Heart right ventricle (tissue), 16 donors: Measurements from ENCODE around the gene DELE1. TPM values are rescaled to one million over a fixed set of nuclear protein-coding genes. Genes with fewer than 3 reads are reported as not detected.

Experiments used
- ATAC-seq, 8 donors: fragments of 200-7000 bp; cut with Tn5 transposase; one replicate each; pipeline ENCODE4 v1.9.1; 2020; ENCODE audit warnings: mild to moderate bottlenecking in 8 of 8, moderate library complexity in 8 of 8, moderate number of reproducible peaks in 1 of 8
- DNase-seq, 2 donors: peaks; one replicate each; pipeline ENCODE4 v3.0.0-alpha.2; 2020
- H3K27ac ChIP-seq, 10 donors: fragments of 200-600 bp; sonication (generic) in 2 of 10; one replicate each; pipeline versions ENCODE4 v1.5.0 to v1.8.0; 2020 to 2022; ENCODE audit warnings: mild to moderate bottlenecking in 3 of 10
- H3K27me3 ChIP-seq, 7 donors: fragments of 200-600 bp; one replicate each; pipeline ENCODE4 v1.8.0; 2021 to 2022; ENCODE audit warnings: mild to moderate bottlenecking in 2 of 7
- H3K36me3 ChIP-seq, 9 donors: fragments of 200-600 bp; sonication (generic) in 1 of 9; one replicate each; pipeline versions ENCODE4 v1.5.0 to v1.8.0; 2020 to 2022; ENCODE audit warnings: mild to moderate bottlenecking in 2 of 9
- H3K4me1 ChIP-seq, 9 donors: fragments of 200-600 bp; sonication (generic) in 1 of 9; one replicate each; pipeline versions ENCODE4 v1.5.0 to v1.8.0; 2020 to 2022; ENCODE audit warnings: mild to moderate bottlenecking in 4 of 9
- H3K4me3 ChIP-seq, 10 donors: fragments of 200-600 bp; sonication (generic) in 2 of 10; one replicate each; pipeline versions ENCODE4 v1.5.0 to v1.8.0; 2020 to 2022; ENCODE audit warnings: mild to moderate bottlenecking in 7 of 10, moderate library complexity in 2 of 10
- H3K9me3 ChIP-seq, 11 donors: fragments of 200-600 bp in 10 of 11; sonication (generic) in 2 of 11; one replicate each; pipeline versions ENCODE4 v1.5.0 to v1.8.0; 2013 to 2022; ENCODE audit warnings: mild to moderate bottlenecking in 2 of 11, control low read depth in 1 of 11, moderate library complexity in 1 of 11
- CTCF ChIP-seq, 9 donors: fragments of 200-600 bp; sonication (generic) in 2 of 9; IDR thresholded peaks; one replicate each; pipeline versions ENCODE4 v1.5.0 to v1.8.0; 2021 to 2022; ENCODE audit warnings: antibody characterized with exemption in 9 of 9, mild to moderate bottlenecking in 5 of 9, moderate library complexity in 1 of 9
- WGBS, 2 donors: extraction: QIAGEN DNeasy Blood & Tissue Kit; methylation state at CpG; one replicate each; pipeline ENCODE4 v1.1.7; 2013; ENCODE audit warnings: inconsistent platforms in 1 of 2; 5-methylcytosine and 5-hydroxymethylcytosine counted together
- intact Hi-C, 10 donors: fragments of 100-400 bp; cut with DNase I; formaldehyde crosslinking; loops; one replicate each; pipeline versions ENCODE4 v1.11.1 to v1.14.2; 2022
- polyA plus RNA-seq, 2 donors: library from polyadenylated mRNA; stranded (reverse); fragments of 200-250 nt; gene quantifications; one replicate each; pipeline ENCODE4 v1.2.3, GENCODE V29; 2013
- total RNA-seq, 10 donors: library from RNA; stranded (reverse); fragmentation: NEBNext Ultra II Directional in 3 of 10; extraction: Animal tissue kit (Norgen Biotek cat#: 25700) in 3 of 10; gene quantifications; one replicate each; pipeline versions ENCODE4 v1.2.1 to v1.2.4, GENCODE V29; 2021 to 2023
- donor health status: Arrhythmogenic right ventricular cardiomyopathy.
- donor health status: ischemic (EF 13 %, LVEDD 7.1; RV severe dilation, severe dysfunction).
- donor health status: healthy with polysubstance abuse.
- donor health status: DM: no; HTN: yes; CAD: no.
- donor health status: DM: no; HTN: no; CAD: no.
- donor health status: ischemic (EF 25% LVEDD 6.9; RV normal size, moderate dysfunction).
- donor health status: ischemic (EF 25% LVEDD 5.7; RV mildly dilated, moderate dysfunction).
- donor health status: healthy.
- donor health status: DM: yes; HTN: yes; CAD: no.
- donor health status: Ischemic cardiomyopathy.
- donor health status: ischemic (EF 35%, LVEDD 5.7; RV mildly dilated, moderate dysfunction).
- donor health status: nonischemic (EF 11% LVEDD 7.7; RV severe dilation, severe dysfunction).
- donor health status: DM: yes; HTN: yes; CAD: no.
- donor health status: PGD.
- donor health status: ischemic (EF 29% LVEDD 5.4; RV normal size, mild dysfunction).
- donor health status: nonischemic (EF 23%, LVEDD 6.1; RV moderate dilation, normal function).

The DELE1 gene
- total and polyA plus RNA-seq, 12 donors = 50.1 to 192 (median 113) TPM

DNA sequence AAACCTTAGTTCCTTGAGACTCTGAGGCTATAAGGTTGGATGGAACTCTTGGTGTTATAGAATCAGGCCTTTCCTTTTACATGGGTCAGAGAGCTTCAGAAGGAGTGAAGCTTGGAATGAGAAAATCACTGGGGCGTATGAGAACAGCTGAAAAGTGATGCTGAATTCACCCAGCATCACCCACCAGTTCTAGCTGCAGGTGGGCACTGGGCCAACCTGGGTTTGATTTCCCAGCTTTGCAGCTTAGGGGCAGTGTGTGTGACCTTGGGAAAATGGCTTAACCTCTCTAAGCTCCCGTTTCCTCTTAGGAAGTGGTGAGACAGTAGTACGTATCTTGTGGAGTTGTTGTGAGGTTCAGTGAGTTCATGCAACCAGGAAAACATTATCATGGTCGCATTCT is 23.6 kb downstream of the DELE1 start:
- Histone ChIP-seq H3K4me1 (peaks cover 2 to 87% (median 66%) of the 10 kb centered on the region in 9 donors), H3K9me3 (no peaks in the 10 kb centered on the region), H3K27me3 (no peaks in the 10 kb centered on the region), H3K27ac (peak overlapping the region in 3 of 10 donors; percentile 17 to 55 (median 54)), H3K36me3 (peaks cover 0 to 73% (median 4%) of the 10 kb centered on the region in 9 donors), H3K4me3 (no peak overlapping the region)
- no peak for TF ChIP-seq CTCF (IDR thresholded peaks at IDR 0.05)
- intact Hi-C loops = no loop called here
- ATAC-seq (no peak), DNase-seq (no peak)
- 67 to 75% methylated on average over 4 of the region's 4 CpGs for WGBS, 2 donors

GRCh38 chr5:141948812-141949211 is 25.1 kb downstream of the DELE1 start:
- DNase-seq = no peak
- H3K36me3 ChIP-seq = peaks cover 0 to 73% (median 4%) of the 10 kb centered on the region in 9 donors
- peaks cover 2 to 86% (median 69%) of the 10 kb centered on the region in 9 donors for H3K4me1 ChIP-seq
- no peak overlapping the region for H3K27ac ChIP-seq
- WGBS, 2 donors = 84 to 88% methylated on average over 2 of the region's 2 CpGs
- H3K4me3 ChIP-seq = no peak overlapping the region
- intact Hi-C loops = no loop called here
- ATAC-seq = no peak
- H3K27me3 ChIP-seq = no peaks in the 10 kb centered on the region
- TF ChIP-seq CTCF (IDR thresholded peaks at IDR 0.05) = no peak
- no peaks in the 10 kb centered on the region for H3K9me3 ChIP-seq

DNA sequence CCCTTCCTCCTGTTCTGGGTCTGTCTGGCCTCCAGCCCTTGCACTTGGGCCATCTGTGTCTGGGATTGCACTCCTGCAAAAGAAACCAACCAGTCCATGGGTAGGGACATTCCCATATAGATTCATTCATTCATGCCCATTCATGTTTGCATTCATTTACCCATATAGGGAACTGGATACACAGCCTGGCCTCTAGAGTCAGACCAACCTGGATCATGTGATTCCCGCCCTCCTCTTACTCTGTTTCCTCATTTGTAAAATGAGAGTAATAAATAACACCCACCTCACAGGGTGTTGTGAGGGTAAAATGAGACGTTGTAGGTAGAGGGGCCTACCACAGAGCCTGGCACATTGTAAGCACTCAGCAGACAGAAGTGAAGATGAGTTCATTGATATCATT is 25.8 kb downstream of the DELE1 start:
- Histone ChIP-seq H3K4me1 (peaks cover 2 to 83% (median 70%) of the 10 kb centered on the region in 9 donors), H3K36me3 (peaks cover 0 to 66% (median 4%) of the 10 kb centered on the region in 9 donors), H3K27me3 (no peaks in the 10 kb centered on the region), H3K9me3 (no peaks in the 10 kb centered on the region), H3K4me3 (no peak overlapping the region), H3K27ac (peak overlapping the region in 1 of 10 donors; percentile 89)
- DNase-seq (no peak), ATAC-seq (no peak)
- no peak for TF ChIP-seq CTCF (IDR thresholded peaks at IDR 0.05)
- WGBS, 2 donors = 87 to 88% methylated on average over 2 of the region's 2 CpGs
- intact Hi-C loops = no loop called here

DNA sequence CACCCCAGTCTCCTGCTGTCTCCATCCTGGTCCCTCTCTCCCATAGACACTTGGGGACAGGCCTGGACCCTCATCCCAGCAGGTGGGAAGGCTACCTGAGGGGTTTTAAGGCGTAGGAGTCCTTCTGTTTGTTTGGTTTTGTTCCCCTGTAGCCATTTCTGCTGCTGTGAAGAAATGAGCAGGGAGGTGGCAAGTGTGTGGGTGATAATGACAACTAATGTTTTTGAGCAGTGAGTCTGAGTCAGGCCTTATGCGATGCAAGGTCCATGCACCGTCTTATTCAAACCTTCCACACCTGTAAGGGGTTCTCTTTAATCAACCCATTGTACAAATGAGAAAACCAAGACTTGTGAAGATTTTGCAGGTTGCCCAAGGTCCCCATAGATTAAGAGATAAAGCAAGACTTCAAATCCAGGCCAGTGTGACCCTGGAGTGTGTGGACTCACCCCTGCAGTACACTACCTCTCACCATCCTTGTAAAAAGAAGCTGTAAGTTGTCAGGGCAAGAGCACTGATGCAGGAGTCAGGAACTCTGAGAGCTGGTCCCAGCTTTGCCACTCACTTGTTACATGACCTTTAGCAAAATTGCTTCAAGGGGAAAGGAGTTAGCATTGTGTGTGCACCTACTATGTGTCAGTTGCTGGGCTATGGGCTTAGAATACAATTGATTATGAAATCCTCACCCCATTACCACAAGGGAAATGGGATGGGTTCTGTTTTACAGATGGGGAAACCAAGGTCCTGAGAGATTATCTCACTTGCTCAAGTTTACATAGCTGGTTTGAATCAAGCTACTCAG is 26.7 kb downstream of the DELE1 start:
- no peak for TF ChIP-seq CTCF (IDR thresholded peaks at IDR 0.05)
- intact Hi-C loops = loop anchor here in 2 of 10 donors (5.0 to 10.0 kb wide), 2 partner anchors 66 to 133 kb away; no protein-coding TSS in a partner anchor
- Histone ChIP-seq H3K4me1 (peaks cover 2 to 84% (median 63%) of the 10 kb centered on the region in 9 donors), H3K27ac (peak overlapping the region in 6 of 10 donors; percentile 57 to 89 (median 85)), H3K4me3 (no peak overlapping the region), H3K27me3 (no peaks in the 10 kb centered on the region), H3K9me3 (no peaks in the 10 kb centered on the region), H3K36me3 (peaks cover 0 to 62% (median 4%) of the 10 kb centered on the region in 9 donors)
- 86 to 92% methylated on average over 3 of the region's 3 CpGs for whole genome bisulfite sequencing, 2 donors
- no peak for ATAC-seq
- no peak for DNase-seq
